Central memory CD8-positive, alpha-beta T cell (primary cell): ENCODE data around the gene C2CD2L.
"Not testable (repeated sequence)": the region's sequence is repeated elsewhere in the genome, so short reads cannot be mapped to it uniquely, and the experiment has no call there.

Experiments used
- ATAC-seq: fragments of 150-1000 bp; cut with Tn5 transposase; replicated peaks from 2 replicates; pipeline ENCODE4 v1.10.0; 2022; ENCODE audit warnings: mild to moderate bottlenecking, moderate FRiP score, moderate number of reproducible peaks; ENCODE audit not compliant: poor library complexity, severe bottlenecking; ENCODE audit errors: extremely low read depth
- DNase-seq, 2 donors: peaks; one replicate each; pipeline ENCODE4 v3.0.0; 2021; ENCODE audit warnings: low spot score in 2 of 2
- H3K27ac Mint-ChIP-seq: one replicate; pipeline ENCODE4 v1.8.0; 2022; ENCODE audit warnings: low read depth, mild to moderate bottlenecking, moderate library complexity, mixed read lengths
- H3K27me3 Mint-ChIP-seq: one replicate; pipeline ENCODE4 v1.8.0; 2022; ENCODE audit warnings: mixed read lengths
- H3K36me3 Mint-ChIP-seq: one replicate; pipeline ENCODE4 v1.8.0; 2022; ENCODE audit warnings: mild to moderate bottlenecking, moderate library complexity, mixed read lengths; ENCODE audit not compliant: insufficient read depth
- H3K4me1 Mint-ChIP-seq: one replicate; pipeline ENCODE4 v1.8.0; 2022; ENCODE audit warnings: mixed read lengths
- H3K4me3 Mint-ChIP-seq: one replicate; pipeline ENCODE4 v1.8.0; 2022; ENCODE audit warnings: mild to moderate bottlenecking, moderate library complexity, mixed read lengths
- H3K9me3 Mint-ChIP-seq: one replicate; pipeline ENCODE4 v1.8.0; 2022; ENCODE audit warnings: mixed read lengths

C2CD2L gene

GRCh38 chr11:119100246-119100970, 6.7 kb upstream of the C2CD2L start:
- Mint-ChIP-seq H3K36me3 (peaks cover 23% of the 10 kb centered on the region), H3K4me1 (peaks cover 31% of the 10 kb centered on the region), H3K4me3 (peak overlapping the region; percentile 89), H3K27me3 (no peaks in the 10 kb centered on the region), H3K27ac (peak overlapping the region; percentile 8), H3K9me3 (no peaks in the 10 kb centered on the region)
- DNase-seq, result no peak
- ATAC-seq, result no peak

DNA sequence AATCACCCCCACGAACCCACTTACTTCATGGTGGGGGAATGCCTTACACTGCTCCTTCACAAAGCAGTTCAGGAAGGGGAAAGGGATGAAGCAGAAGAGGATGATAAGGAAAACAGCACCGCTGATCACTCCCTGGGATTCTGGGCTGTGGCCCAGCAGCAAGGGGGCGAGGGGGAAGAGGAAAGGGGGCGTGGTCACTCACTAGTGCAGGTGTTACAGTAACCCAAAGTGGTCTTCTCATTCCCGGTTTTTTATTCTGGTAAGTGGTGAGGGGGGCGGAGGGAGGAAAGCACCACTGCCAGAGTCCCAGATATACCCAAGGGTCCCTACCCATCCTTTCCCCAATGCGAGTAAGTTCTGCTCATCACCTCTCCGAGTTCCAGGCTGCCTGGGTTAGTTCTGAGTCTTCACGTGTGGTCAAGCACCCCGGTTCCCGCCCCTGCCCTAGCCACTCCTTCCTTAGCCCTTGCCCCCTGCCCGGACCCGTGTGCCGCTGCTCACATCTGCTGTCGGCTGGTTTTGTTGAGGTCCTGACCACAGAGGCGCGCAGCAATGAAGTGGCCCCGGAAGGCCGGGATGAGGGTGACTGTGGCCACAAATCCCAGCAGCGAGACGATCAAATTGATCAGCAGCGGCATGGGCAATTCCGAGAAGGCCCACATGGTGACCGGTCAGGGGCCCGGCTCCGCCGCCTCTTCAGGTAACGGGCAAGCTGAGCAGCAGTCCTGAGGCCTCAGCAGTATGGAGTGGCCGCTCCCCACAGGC, 6.0 kb upstream of the C2CD2L start:
- Mint-ChIP-seq H3K4me3 (peak overlapping the region; percentile 89), H3K9me3 (no peaks in the 10 kb centered on the region)

GRCh38 chr11:119101759-119102423, 5.3 kb upstream of the C2CD2L start, which contains the start of gene DPAGT1:
TSS of gene DPAGT1 (minus strand) at chr11:119101853. CDS start at chr11:119101655, 198 bp downstream.
- H3K4me1 Mint-ChIP-seq, result peaks cover 30% of the 10 kb centered on the region
- no peaks in the 10 kb centered on the region for H3K27me3 Mint-ChIP-seq
- H3K4me3 Mint-ChIP-seq, result peak within 1 kb of the TSS; percentile 89
- peaks cover 18% of the 10 kb centered on the region for H3K36me3 Mint-ChIP-seq
- no peaks in the 10 kb centered on the region for H3K9me3 Mint-ChIP-seq
- ATAC-seq, result peak; percentile 91
- H3K27ac Mint-ChIP-seq, result peak within 1 kb of the TSS; percentile 94
- DNase-seq, result peak; percentile 68 to 76

More for the DNA sequence above, 6.0 kb upstream of the C2CD2L start:
- DNase-seq (no peak), ATAC-seq (peak; percentile 2)
- peaks cover 17% of the 10 kb centered on the region for H3K36me3 Mint-ChIP-seq
- peak overlapping the region; percentile 94 for H3K27ac Mint-ChIP-seq
- H3K27me3 Mint-ChIP-seq, result no peaks in the 10 kb centered on the region
- H3K4me1 Mint-ChIP-seq, result peaks cover 28% of the 10 kb centered on the region

- not testable (repeated sequence) for DNase-seq, H3K9me3 Mint-ChIP-seq, H3K27ac Mint-ChIP-seq, H3K27me3 Mint-ChIP-seq, ATAC-seq
- H3K36me3 Mint-ChIP-seq, result peaks cover 18% of the 10 kb centered on the region
- peak overlapping the region; percentile 89 for H3K4me3 Mint-ChIP-seq
- H3K4me1 Mint-ChIP-seq, result peaks cover 35% of the 10 kb centered on the region
Observed at GRCh38 chr11:119103161-119103664, 3.9 kb upstream of the C2CD2L start.

DNA sequence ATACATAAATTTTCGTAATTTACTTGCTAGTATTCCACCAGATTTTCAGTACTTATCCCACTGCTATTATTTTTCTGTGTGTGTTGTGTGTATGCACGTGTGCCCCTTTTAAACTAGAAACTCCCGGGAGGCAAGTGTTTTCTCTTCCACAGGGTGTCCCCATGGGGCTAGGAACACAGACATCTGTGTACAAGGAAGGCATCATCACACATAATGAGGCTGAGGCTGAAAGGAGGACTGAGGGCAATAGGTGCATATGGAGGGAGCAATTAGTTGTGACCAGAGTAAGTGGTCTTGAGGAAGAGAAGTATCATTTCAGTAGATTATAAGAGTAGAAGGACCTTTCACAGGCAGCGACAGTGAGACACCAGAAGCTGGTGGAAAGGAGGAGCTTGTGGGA, 3.4 kb upstream of the C2CD2L start:
- no peaks in the 10 kb centered on the region for H3K9me3 Mint-ChIP-seq
- peaks cover 16% of the 10 kb centered on the region for H3K36me3 Mint-ChIP-seq
- ATAC-seq (no peak), DNase-seq (no peak)
- H3K4me1 Mint-ChIP-seq, result peaks cover 37% of the 10 kb centered on the region
- no peak overlapping the region for H3K4me3 Mint-ChIP-seq
- H3K27me3 Mint-ChIP-seq, result no peaks in the 10 kb centered on the region
- H3K27ac Mint-ChIP-seq, result no peak overlapping the region

GRCh38 chr11:119107538-119108145, 498 bp downstream of the C2CD2L start:
- H3K9me3 Mint-ChIP-seq, result no peaks in the 10 kb centered on the region
- H3K4me3 Mint-ChIP-seq, result peak overlapping the region; percentile 90
- peaks cover 17% of the 10 kb centered on the region for H3K36me3 Mint-ChIP-seq
- no peaks in the 10 kb centered on the region for H3K27me3 Mint-ChIP-seq
- DNase-seq, result no peak
- ATAC-seq, result peak; percentile 20
- H3K4me1 Mint-ChIP-seq, result peaks cover 42% of the 10 kb centered on the region
- peak overlapping the region; percentile 73 for H3K27ac Mint-ChIP-seq

DNA sequence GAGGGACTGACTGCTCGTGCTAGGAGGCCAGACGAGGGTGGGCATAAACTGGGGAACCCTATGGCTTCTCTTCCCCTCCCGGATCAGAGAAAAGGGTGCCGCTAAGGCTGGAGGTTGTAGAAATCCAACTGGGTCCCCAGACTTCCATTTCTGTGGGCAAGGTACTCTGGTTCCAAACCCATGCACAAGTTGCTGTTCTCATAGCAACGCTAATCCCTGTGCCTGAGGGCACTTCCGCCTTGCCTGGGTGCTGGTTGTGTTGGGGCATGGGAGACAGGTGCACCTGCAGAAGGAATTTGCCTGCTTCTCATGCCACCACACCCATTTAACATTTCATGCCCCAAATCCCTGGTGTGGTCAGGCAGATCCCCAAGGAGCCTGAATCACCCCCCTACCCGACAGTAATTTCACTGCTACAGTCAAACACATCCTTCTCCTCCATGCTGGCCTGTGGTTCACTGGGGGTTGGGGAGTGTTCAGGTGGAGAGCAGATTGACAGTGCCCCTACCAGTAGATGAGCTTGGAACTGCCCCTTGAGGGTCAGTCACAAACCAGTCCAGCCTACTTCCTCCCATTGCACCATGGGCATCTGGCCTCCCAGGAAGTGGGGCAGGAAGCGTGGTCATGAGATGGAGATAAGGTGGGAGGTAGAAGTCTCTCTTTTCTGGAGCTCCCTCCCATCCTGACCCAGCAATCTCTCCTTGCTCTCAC, 1.2 kb downstream of the C2CD2L start:
- Mint-ChIP-seq H3K4me1 (peaks cover 42% of the 10 kb centered on the region), H3K27ac (peak overlapping the region; percentile 73), H3K36me3 (peaks cover 18% of the 10 kb centered on the region), H3K9me3 (no peaks in the 10 kb centered on the region), H3K27me3 (no peaks in the 10 kb centered on the region), H3K4me3 (peak overlapping the region; percentile 90)
- peak; percentile 38 for ATAC-seq
- DNase-seq, result no peak

GRCh38 chr11:119108857-119109221, 1.7 kb downstream of the C2CD2L start:
- H3K27ac Mint-ChIP-seq, result peak overlapping the region; percentile 73
- DNase-seq (no peak), ATAC-seq (no peak)
- no peaks in the 10 kb centered on the region for H3K27me3 Mint-ChIP-seq
- no peaks in the 10 kb centered on the region for H3K9me3 Mint-ChIP-seq
- H3K4me3 Mint-ChIP-seq, result peak overlapping the region; percentile 90
- H3K36me3 Mint-ChIP-seq, result peaks cover 18% of the 10 kb centered on the region
- peaks cover 42% of the 10 kb centered on the region for H3K4me1 Mint-ChIP-seq

DNA sequence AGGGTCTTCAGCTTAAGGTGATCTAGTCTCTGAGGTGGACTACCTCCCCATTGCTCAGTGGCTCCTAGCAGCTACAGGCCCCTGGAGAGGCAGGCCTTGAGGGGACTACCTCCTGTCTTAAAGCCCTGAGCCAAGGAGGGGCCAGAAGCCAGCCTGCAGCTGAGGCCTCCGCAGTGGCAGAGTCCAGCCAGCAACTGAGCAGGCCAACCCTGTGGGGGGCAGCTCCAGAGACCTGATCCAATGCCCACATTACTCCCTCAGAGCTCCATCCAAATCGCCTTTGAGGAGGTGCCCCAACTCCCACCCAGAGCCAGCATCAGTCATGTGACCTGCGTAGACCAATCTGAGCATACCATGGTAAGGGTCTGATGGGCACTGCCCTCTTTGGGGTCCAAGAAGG, 2.7 kb downstream of the C2CD2L start:
- ATAC-seq, result no peak
- H3K9me3 Mint-ChIP-seq, result no peaks in the 10 kb centered on the region
- peak overlapping the region; percentile 90 for H3K4me3 Mint-ChIP-seq
- no peaks in the 10 kb centered on the region for H3K27me3 Mint-ChIP-seq
- H3K36me3 Mint-ChIP-seq, result peaks cover 22% of the 10 kb centered on the region
- H3K4me1 Mint-ChIP-seq, result peaks cover 42% of the 10 kb centered on the region
- no peak for DNase-seq
- H3K27ac Mint-ChIP-seq, result no peak overlapping the region

DNA sequence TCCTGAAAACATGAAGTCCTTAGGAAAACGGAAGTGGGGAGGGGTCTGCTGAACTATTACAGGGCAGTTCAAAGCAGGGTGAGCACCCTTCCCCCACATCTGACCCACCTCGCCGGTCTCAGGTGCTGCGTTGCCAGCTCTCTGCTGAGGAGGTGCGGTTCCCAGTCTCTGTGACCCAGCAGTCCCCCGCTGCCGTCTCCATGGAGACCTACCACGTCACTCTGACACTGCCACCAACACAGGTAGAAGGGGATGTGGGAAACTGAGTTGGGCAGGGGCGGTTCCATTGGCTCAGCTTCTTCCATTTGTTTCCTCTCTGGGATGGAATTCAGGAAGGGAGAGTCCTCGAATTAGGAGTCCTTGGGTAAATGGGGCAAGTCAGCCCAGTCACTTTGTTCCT, 3.3 kb downstream of the C2CD2L start:
- Mint-ChIP-seq H3K27me3 (no peaks in the 10 kb centered on the region), H3K27ac (no peak overlapping the region), H3K4me3 (no peak overlapping the region), H3K9me3 (no peaks in the 10 kb centered on the region), H3K36me3 (peaks cover 25% of the 10 kb centered on the region), H3K4me1 (peaks cover 47% of the 10 kb centered on the region)
- no peak for ATAC-seq
- no peak for DNase-seq

DNA sequence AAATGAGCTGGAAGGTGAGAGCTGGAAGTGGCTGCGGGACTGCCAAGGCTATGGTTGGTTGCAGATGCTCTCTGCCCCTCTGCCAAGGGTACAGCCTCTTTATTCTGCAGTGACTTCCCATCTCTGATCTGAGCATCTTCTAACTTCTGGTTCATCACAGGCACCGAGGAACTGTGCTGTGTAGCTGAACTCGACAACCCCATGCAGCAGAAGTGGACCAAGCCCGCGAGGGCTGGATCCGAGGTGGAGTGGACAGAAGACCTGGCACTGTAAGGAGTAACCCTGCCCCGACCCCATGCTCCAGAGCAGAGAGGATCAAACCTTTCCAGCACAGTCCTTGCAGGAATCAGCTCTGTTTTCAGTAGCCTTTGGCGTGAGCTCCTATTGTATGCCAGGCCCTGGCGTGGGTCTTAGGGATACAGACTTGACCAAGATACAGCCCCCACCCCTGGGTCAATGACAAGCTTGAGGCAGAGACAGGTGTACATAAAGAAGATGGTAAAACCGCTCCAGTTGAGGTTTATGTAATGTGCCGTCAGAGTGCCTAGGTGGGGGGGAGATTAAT, 4.3 kb downstream of the C2CD2L start:
- no peak for DNase-seq
- Mint-ChIP-seq H3K9me3 (no peaks in the 10 kb centered on the region), H3K4me1 (peaks cover 47% of the 10 kb centered on the region), H3K36me3 (peaks cover 31% of the 10 kb centered on the region), H3K27me3 (no peaks in the 10 kb centered on the region), H3K4me3 (no peak overlapping the region), H3K27ac (no peak overlapping the region)
- ATAC-seq, result no peak
